GM12865 (cell line): ENCODE measurements around the gene COPE.

ENCODE experiments used
- DNase-seq: peaks from one replicate; pipeline ENCODE4 v3.0.0; 2010; ENCODE audit warnings: low read depth
- H3K4me3 ChIP-seq: 2 replicates; pipeline ENCODE4 v1.5.1; 2011; ENCODE audit warnings: mild to moderate bottlenecking, low read depth, low read length, control low read depth
- CTCF ChIP-seq: IDR thresholded peaks from 2 replicates; pipeline ENCODE4 v1.5.1; 2011; ENCODE audit warnings: low read length, control low read depth, low read depth, inconsistent platforms; ENCODE audit not compliant: insufficient read depth; ENCODE audit errors: missing control alignments

Gene COPE

GRCh38 chr19:18915639-18916038 is 3.5 kb downstream of the COPE start:
- H3K4me3 ChIP-seq, result no peak overlapping the region
- TF ChIP-seq CTCF, result peak; percentile 31
- peak; percentile 69 for DNase-seq

GRCh38 chr19:18913466-18913865 is 5.7 kb downstream of the COPE start:
- no peak overlapping the region for H3K4me3 ChIP-seq
- DNase-seq, result no peak
- TF ChIP-seq CTCF, result no peak

GRCh38 chr19:18912933-18913332 is 6.3 kb downstream of the COPE start:
- TF ChIP-seq CTCF, result no peak
- no peak for DNase-seq
- H3K4me3 ChIP-seq, result no peak overlapping the region

- DNase-seq, result no peak
- no peak overlapping the region for H3K4me3 ChIP-seq
- no peak for TF ChIP-seq CTCF
These were observed 8.3 kb downstream of the COPE start for GRCh38 chr19:18910801-18911436.

GRCh38 chr19:18910010-18910409 is 9.2 kb downstream of the COPE start:
- no peak overlapping the region for H3K4me3 ChIP-seq
- DNase-seq, result no peak
- TF ChIP-seq CTCF, result no peak

GRCh38 chr19:18908917-18909619 is 10.1 kb downstream of the COPE start:
- TF ChIP-seq CTCF, result no peak
- H3K4me3 ChIP-seq, result no peak overlapping the region
- no peak for DNase-seq
